Right lobe of liver (tissue), 6 donors: ENCODE results near the gene VAV2. TPM values are rescaled to one million over a fixed set of nuclear protein-coding genes. Genes with fewer than 3 reads are reported as not detected.
A peak's percentile ranks its signal among the peaks of the same experiment; 100 is the strongest.

Experiments used
- ATAC-seq, 4 donors: fragments of 200-7000 bp; cut with Tn5 transposase; one replicate each; pipeline ENCODE4 v1.9.1; 2020; ENCODE audit warnings: mild to moderate bottlenecking in 4 of 4, moderate library complexity in 4 of 4
- DNase-seq, 3 donors: peaks; one replicate each; pipeline ENCODE4 v3.0.0-alpha.2; 2020
- H3K27ac ChIP-seq, 3 donors: fragments of 200-600 bp; one replicate each; pipeline ENCODE4 v1.8.0; 2022
- H3K27me3 ChIP-seq, 2 donors: fragments of 200-600 bp; one replicate each; pipeline ENCODE4 v1.8.0; 2022
- H3K36me3 ChIP-seq, 4 donors: fragments of 200-600 bp; sonication (generic) in 1 of 4; one replicate each; pipeline versions ENCODE4 v1.5.1 to v1.8.0; 2017 to 2022; ENCODE audit warnings: control low read depth in 1 of 4
- H3K4me1 ChIP-seq, 4 donors: fragments of 200-600 bp; sonication (generic) in 1 of 4; one replicate each; pipeline versions ENCODE4 v1.5.1 to v1.8.0; 2017 to 2022; ENCODE audit warnings: control low read depth in 1 of 4
- H3K4me3 ChIP-seq, 3 donors: fragments of 200-600 bp; one replicate each; pipeline ENCODE4 v1.8.0; 2022
- H3K9me3 ChIP-seq, 4 donors: fragments of 200-600 bp; sonication (generic) in 1 of 4; one replicate each; pipeline versions ENCODE4 v1.5.1 to v1.8.0; 2017 to 2022; ENCODE audit warnings: control low read depth in 1 of 4
- POLR2A ChIP-seq: fragments of 450-650 bp; IDR thresholded peaks from one replicate; pipeline ENCODE4 v1.6.1; 2017; ENCODE audit warnings: antibody characterized with exemption, mild to moderate bottlenecking
- WGBS: methylation state at CpG from one replicate; pipeline ENCODE4 v1.1.6; 2018; ENCODE audit warnings: low coverage, low lambda C conversion rate; ENCODE audit not compliant: insufficient coverage; ENCODE audit errors: missing lambda C conversion rate; 5-methylcytosine and 5-hydroxymethylcytosine counted together
- intact Hi-C, 2 donors: fragments of 100-400 bp; cut with DNase I; formaldehyde crosslinking; loops; one replicate each; pipeline versions ENCODE4 v1.11.2 to v1.14.1; 2022
- total RNA-seq, 6 experiments: library from RNA; depleted of rRNA in 2 of 6; stranded (reverse); fragments of >200 nt in 2 of 6; fragmentation: NEBNext Ultra II Directional in 3 of 6; extraction: Animal tissue kit (Norgen Biotek cat#: 25700) in 3 of 6; gene quantifications; one replicate each; pipeline versions ENCODE4 v1.1.0 to v1.2.4, GENCODE V29; 2016 to 2023
- TF ChIP-seq, protein P1 (sequence below), 4 donors: fragments of 200-600 bp in 3 of 4; fragments of 450-650 bp in 1 of 4; IDR thresholded peaks; one replicate each; pipeline versions ENCODE4 v1.5.1 to v1.8.0; 2016 to 2022; ENCODE audit warnings: antibody characterized with exemption in 4 of 4, mild to moderate bottlenecking in 2 of 4
- donor health status: DM: no; HTN: yes; CAD: no.
- donor health status: DM: no; HTN: no; CAD: no.
- donor health status: DM: no; HTN: no; CAD: no.
- donor health status: DM: no; HTN: yes; CAD: no.
- donor health status: DM: no; HTN: yes; CAD: no.

The VAV2 gene
- total RNA-seq, 6 experiments from 2014 or later = 30.1 to 44.3 (median 34.9) TPM

DNA sequence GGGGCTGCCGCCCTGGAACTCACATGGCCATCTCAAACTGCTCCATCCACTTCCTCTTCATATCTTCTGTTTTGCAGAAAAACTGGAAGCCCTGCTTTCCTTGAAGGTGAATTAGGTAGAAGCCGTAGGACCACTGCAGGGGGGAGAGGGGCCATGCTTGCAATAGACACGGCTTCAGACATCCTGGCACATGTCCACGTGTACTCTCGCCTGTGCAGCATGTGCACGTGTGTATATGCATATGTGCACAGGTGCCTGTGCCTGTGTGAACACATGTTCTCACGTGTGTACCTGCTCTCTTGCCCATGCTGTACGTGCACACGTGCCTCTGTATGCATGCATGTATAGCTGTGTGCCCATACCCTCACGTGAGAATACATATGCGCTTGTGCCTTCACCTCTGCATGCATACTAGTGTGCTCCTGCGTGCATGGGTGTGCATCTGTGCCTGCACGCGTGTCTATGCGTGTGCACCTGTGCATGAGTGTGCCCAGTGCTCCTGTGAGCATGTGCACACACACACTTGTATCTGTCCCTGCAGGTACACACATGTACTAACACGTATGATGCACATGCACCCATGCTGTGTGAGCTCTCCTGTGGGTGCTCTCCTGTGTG lies 206.3 kb downstream of the VAV2 start:
- H3K9me3 ChIP-seq = no peaks in the 10 kb centered on the region
- peaks cover 0 to 20% (median 10%) of the 10 kb centered on the region in 4 donors for H3K4me1 ChIP-seq
- DNase-seq (peak in 1 of 3 donors; percentile 37), ATAC-seq (no peak)
- H3K27ac ChIP-seq = no peak overlapping the region
- H3K27me3 ChIP-seq = no peaks in the 10 kb centered on the region
- no peak overlapping the region for H3K4me3 ChIP-seq
- TF ChIP-seq POLR2A = no peak
- intact Hi-C loops = loop anchor here in 1 of 2 donors (5.0 kb wide), 1 partner anchor 216 kb away; no protein-coding TSS in a partner anchor
- peaks cover 0 to 26% (median 3%) of the 10 kb centered on the region in 4 donors for H3K36me3 ChIP-seq
- 90% methylated on average over 9 of the region's 16 CpGs for WGBS

DNA sequence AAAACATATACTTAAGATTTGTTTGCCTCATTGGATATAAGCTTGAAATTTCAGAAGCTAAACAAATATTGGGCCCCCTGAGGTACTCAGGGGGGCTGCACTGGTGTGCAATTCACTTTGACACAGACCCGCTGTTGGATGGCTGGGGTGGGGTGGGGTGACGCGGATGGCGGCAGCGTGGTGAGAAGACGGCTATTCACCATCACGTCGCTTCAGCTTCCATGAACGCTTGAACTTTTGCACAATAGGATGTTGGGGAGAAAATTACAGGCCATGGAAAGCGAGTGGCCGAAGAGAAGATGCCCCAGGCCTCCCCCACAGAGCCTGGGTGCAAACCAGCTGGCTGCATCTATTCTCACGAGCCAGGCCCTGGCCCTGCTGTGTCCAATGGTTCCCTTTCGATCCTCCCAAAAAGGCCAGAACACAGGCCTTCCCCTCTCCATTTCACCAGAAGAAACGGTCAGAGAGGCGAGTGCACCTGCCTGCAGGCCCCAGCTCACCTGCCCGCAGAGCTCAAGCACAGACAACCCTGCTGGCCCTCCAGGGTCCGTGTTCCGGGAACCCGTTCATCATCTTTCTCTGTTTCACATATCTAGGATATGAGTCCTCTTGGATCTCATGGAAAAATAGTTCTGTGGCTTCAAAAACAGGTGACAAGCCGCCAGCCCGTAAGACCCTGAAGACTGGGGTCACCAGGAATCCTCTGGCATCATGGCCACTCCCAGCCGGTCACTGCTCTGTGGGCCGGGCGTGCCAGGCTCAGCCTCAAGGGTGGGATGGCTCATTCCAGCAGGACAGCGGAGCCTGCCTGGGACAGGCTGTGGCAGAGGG lies 207.2 kb downstream of the VAV2 start:
- ATAC-seq (no peak), DNase-seq (peak in 1 of 3 donors; percentile 32)
- Histone ChIP-seq H3K27ac (no peak overlapping the region), H3K4me1 (peaks cover 0 to 14% (median 6%) of the 10 kb centered on the region in 4 donors), H3K4me3 (no peak overlapping the region), H3K9me3 (no peaks in the 10 kb centered on the region), H3K36me3 (peaks cover 0 to 22% (median 0%) of the 10 kb centered on the region in 4 donors), H3K27me3 (no peaks in the 10 kb centered on the region)
- TF ChIP-seq POLR2A = no peak
- TF ChIP-seq, protein P1, sequence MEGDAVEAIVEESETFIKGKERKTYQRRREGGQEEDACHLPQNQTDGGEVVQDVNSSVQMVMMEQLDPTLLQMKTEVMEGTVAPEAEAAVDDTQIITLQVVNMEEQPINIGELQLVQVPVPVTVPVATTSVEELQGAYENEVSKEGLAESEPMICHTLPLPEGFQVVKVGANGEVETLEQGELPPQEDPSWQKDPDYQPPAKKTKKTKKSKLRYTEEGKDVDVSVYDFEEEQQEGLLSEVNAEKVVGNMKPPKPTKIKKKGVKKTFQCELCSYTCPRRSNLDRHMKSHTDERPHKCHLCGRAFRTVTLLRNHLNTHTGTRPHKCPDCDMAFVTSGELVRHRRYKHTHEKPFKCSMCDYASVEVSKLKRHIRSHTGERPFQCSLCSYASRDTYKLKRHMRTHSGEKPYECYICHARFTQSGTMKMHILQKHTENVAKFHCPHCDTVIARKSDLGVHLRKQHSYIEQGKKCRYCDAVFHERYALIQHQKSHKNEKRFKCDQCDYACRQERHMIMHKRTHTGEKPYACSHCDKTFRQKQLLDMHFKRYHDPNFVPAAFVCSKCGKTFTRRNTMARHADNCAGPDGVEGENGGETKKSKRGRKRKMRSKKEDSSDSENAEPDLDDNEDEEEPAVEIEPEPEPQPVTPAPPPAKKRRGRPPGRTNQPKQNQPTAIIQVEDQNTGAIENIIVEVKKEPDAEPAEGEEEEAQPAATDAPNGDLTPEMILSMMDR (IDR thresholded peaks at IDR 0.05) = no peak
- intact Hi-C loops = loop anchor here in 1 of 2 donors (5.0 kb wide), 1 partner anchor 217 kb away; no protein-coding TSS in a partner anchor
- WGBS = 91% methylated on average over 10 of the region's 25 CpGs

DNA sequence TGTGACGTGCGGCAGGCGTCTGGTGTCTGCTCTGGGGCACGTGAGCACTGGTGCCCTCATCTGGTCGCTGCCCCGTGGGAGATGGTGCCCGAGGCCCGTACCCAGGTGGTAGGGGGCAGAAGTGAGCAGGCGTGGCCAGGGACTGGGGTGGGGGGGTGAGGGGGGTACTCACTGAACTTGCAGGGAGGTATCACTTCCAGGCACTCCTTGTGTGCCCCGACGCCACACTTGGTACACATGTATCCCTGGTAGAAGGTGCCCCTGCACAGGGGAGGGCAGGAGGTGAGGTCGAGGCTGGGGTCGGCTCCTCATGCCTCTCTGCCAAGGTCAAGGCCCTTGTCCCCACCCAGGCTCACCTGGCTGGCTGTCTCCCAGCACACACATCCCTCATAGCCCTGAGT lies 208.8 kb downstream of the VAV2 start:
- peaks cover 0 to 31% (median 5%) of the 10 kb centered on the region in 4 donors for H3K36me3 ChIP-seq
- no peaks in the 10 kb centered on the region for H3K9me3 ChIP-seq
- DNase-seq (peak in 1 of 3 donors; percentile 53), ATAC-seq (peak in 2 of 4 donors; percentile 7 to 12)
- 57% methylated on average over 2 of the region's 13 CpGs for WGBS
- no peak overlapping the region for H3K4me3 ChIP-seq
- TF ChIP-seq, protein P1 (IDR thresholded peaks at IDR 0.05) = no peak
- no peak for TF ChIP-seq POLR2A
- no peak overlapping the region for H3K27ac ChIP-seq
- H3K4me1 ChIP-seq = no peaks in the 10 kb centered on the region
- H3K27me3 ChIP-seq = no peaks in the 10 kb centered on the region
- intact Hi-C loops = no loop called here

DNA sequence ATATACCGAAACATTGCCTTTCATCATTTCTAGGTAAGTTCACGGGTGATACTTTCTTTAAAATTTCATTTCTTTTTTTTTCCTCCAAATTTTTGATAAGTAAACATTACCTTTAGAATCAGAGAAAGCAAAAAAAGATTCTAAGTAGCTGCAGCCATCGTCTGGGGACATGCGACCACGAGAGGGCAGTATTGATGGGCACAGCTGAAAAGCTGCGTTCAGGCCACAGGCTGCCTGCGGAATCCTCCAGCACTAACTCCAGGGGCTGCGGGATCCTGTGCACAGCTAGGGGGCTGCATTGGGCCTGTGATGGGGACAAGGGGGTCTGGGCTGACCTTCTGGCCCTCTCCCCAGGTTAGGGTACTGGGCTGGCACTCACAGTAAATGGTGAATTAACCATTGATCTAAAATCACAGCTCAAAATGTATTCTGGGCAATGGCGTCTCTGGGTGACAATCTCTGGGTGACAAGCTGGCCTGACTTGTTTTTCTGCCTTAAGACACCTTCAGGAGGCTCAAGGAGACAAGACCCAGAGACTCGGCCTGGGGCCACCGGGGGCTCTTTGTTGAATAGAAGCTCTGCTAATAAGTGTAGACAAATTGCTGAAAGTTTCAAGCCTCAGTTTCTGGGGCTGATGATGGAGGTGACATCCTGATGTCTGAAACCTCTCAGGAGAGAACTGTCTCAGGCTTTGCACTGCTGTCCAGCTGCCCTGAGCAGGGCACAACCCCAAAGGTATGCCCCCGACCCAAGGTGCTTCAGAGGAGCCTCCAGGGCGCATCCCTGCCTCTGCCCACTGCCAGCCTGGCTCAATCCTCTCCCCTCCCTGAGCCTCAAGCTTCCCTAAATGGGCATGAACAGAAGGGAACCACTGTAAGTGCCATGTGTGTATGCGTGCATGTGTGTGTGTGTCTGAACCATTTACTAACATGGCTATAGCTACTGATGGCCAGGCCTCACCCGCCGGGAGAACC lies 209.7 kb downstream of the VAV2 start:
- no peaks in the 10 kb centered on the region for H3K4me1 ChIP-seq
- no peak overlapping the region for H3K27ac ChIP-seq
- WGBS = 40% methylated on average over 10 of the region's 16 CpGs
- intact Hi-C loops = no loop called here
- DNase-seq (peak; percentile 66 to 72 (median 68)), ATAC-seq (peak; percentile 65 to 77 (median 66))
- H3K27me3 ChIP-seq = no peaks in the 10 kb centered on the region
- no peak for TF ChIP-seq POLR2A
- TF ChIP-seq, protein P1 (IDR thresholded peaks at IDR 0.05) = peak; percentile 64 to 85 (median 82)
- no peaks in the 10 kb centered on the region for H3K9me3 ChIP-seq
- peaks cover 0 to 31% (median 5%) of the 10 kb centered on the region in 4 donors for H3K36me3 ChIP-seq
- no peak overlapping the region for H3K4me3 ChIP-seq
